HG03558 (cell line): ENCODE data around the gene FGF21.

ENCODE experiments used
- ATAC-seq: cut with Tn5 transposase; IDR thresholded peaks from one replicate; pipeline ENCODE4 v1.9.1; 2021; ENCODE audit warnings: moderate number of reproducible peaks; ENCODE audit not compliant: unreplicated experiment; ENCODE audit errors: extremely low read depth

Gene FGF21

GRCh38 chr19:48726556-48726955 is 28.8 kb upstream of the FGF21 start:
- no peak for ATAC-seq

- ATAC-seq, result no peak
Measured at GRCh38 chr19:48728911-48729664, 26.2 kb upstream of the FGF21 start.

- ATAC-seq, result no peak
Measured at GRCh38 chr19:48731452-48731851, 23.9 kb upstream of the FGF21 start.

GRCh38 chr19:48734625-48735024 is 20.7 kb upstream of the FGF21 start:
- ATAC-seq, result no peak

GRCh38 chr19:48735031-48735615 is 20.2 kb upstream of the FGF21 start:
- ATAC-seq, result no peak

- no peak for ATAC-seq
Measured at GRCh38 chr19:48737360-48737998, 17.8 kb upstream of the FGF21 start.

GRCh38 chr19:48738557-48739403 is 16.5 kb upstream of the FGF21 start:
- ATAC-seq, result no peak

GRCh38 chr19:48739404-48740163 is 15.7 kb upstream of the FGF21 start:
- no peak for ATAC-seq

- no peak for ATAC-seq
Measured at GRCh38 chr19:48740164-48740972, 15.0 kb upstream of the FGF21 start, which contains the start of gene RASIP1. Gene RASIP1 (minus strand): TSS chr19:48740610. CDS start chr19:48740282, 328 bp downstream.

- ATAC-seq, result no peak
Measured at GRCh38 chr19:48741129-48741999, 14.0 kb upstream of the FGF21 start.

GRCh38 chr19:48742096-48742495 is 13.2 kb upstream of the FGF21 start:
- ATAC-seq, result no peak

- ATAC-seq, result no peak
Measured at GRCh38 chr19:48745208-48745995, 9.9 kb upstream of the FGF21 start.

GRCh38 chr19:48746110-48746509 is 9.2 kb upstream of the FGF21 start:
- no peak for ATAC-seq

GRCh38 chr19:48746738-48747575 is 8.4 kb upstream of the FGF21 start, which contains the start of gene IZUMO1:
Gene IZUMO1 (minus strand): TSS chr19:48746909. CDS start chr19:48745859, 1,050 bp downstream.
- ATAC-seq, result no peak

GRCh38 chr19:48749571-48750198 is 5.6 kb upstream of the FGF21 start:
- ATAC-seq, result no peak

GRCh38 chr19:48750351-48750750 is 5.0 kb upstream of the FGF21 start:
- ATAC-seq, result no peak
